ENCODE results near the gene RELCH.

Gene RELCH

GRCh38 chr18:62196980-62197379 lies 9.9 kb downstream of the RELCH start:
- no peak for DNase-seq

DNA sequence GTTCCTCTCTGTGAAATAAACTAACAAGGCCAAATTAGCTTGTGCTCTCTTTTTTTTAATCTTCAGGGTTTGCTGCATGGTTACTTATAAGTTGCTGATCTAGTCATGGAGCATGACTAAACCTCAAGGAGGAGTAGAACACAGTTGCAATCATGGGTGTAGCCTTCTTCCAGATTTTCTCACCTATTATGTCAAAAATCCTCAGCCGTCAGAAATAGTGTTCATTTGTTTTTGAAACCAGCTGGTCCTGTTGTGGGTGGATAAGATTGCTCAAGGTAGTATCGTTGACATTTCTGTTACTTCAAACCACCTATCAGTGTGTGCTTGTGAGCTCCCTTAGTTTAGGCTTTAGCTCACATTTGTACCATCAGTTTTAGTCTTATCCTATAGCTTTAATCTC lies 11.2 kb downstream of the RELCH start:
- no peak for DNase-seq

GRCh38 chr18:62199629-62200028 lies 12.6 kb downstream of the RELCH start:
- DNase-seq, result no peak

DNA sequence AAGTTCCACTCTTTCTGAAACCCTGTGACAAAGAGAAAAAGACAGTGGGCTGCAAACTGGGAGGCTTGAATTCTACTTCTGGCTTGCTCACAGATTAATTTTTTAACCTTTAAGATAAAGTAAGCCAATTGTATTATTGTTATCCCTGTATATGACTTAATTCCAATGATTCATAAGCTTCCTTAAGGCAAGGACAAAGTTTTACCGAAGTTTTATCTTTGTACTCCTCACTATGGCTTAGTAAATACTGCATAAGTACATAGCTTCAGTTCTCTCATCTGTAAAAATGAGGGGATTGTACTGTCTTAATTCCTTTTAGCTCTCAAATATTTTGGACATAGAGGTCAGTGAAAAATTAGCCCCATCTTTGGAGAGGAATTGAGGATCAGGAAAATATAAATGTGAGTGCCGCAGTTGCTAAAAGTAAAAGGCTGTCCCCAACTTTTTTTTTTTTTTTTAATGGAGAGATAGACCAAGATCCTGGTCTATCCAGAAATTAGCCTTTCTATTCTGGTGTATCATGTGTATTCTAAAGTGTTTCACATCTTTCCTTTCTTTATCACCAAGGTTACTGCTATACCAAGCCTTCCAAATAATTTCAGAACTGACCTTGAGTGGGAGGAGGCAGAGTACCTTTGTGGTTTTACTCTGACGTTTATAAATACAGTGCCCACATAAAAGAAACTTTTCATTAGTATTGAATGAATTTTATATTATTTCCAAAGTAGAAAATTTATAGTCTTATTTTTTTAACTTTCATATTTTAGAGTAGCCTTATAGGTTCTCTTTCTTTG lies 13.3 kb downstream of the RELCH start:
- no peak for DNase-seq

GRCh38 chr18:62201870-62202269 lies 14.8 kb downstream of the RELCH start:
- DNase-seq, result no peak

DNA sequence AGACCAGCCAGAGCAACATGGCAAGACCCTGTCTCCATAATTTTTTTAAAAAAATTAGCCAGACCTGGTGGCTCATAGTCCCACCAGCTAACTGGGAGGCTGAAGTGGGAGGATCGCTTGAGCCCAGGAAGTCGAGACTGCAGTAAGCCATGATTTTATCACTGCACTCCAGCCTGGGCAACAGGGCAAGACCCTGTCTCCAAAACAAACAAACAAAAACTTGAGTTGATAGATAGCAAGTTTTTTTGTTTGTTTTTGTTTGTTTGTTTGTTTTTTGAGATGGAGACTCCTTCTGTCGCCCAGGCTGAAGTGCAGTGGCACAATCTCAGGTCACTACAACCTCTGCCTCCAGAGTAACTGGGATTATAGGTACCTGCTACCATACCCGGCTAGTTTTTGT lies 18.8 kb downstream of the RELCH start:
- DNase-seq, result no peak

DNA sequence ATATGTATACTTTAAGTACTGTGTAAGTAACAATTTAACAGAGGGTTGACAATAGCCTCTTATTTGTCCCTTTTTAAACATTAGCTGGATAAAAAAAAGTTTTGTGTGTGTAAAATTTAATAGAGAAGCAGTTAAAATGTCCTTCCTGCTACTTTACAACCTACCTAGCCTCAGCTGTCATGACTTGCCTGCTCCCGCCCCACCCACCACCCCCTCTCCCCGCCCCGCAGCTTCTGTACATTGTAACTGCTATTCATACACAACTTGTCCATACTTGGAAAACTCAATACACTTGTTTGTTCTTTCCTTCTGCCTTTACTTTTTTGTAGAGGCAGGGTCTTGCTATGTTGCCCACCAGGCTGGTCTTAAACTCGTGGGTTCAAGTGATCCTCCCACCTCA lies 19.5 kb downstream of the RELCH start:
- DNase-seq, result no peak

- DNase-seq, result no peak
Measured at GRCh38 chr18:62209046-62209445, 22.0 kb downstream of the RELCH start.

- no peak for DNase-seq
Measured at GRCh38 chr18:62210138-62210537, 23.1 kb downstream of the RELCH start.

DNA sequence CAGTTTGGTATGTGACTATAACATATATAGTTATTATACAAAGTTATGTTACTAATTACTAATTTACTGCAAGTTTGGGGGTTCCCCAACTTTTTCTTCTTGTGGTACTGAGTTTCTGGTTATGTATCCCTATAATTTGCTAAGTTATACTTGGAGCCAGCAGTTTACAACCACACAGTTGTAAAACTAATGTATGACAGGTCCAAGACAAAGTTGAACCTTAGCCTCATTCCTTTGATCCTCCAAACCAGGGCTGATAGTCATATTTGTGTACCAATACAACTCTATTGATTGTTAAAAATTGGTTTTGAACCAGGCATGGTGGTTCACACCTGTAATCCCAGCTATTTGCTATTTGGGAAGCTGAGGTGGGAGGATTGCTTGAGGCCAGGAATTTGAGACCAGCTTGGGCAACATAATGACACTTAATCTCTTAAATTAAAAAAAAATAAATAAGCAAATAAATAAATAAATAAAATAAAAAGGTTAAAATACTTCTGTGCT lies 24.3 kb downstream of the RELCH start:
- no peak for DNase-seq

- DNase-seq, result no peak
Measured at GRCh38 chr18:62214790-62215189, 27.7 kb downstream of the RELCH start.

- no peak for DNase-seq
Measured at GRCh38 chr18:62224229-62224628, 37.2 kb downstream of the RELCH start.

DNA sequence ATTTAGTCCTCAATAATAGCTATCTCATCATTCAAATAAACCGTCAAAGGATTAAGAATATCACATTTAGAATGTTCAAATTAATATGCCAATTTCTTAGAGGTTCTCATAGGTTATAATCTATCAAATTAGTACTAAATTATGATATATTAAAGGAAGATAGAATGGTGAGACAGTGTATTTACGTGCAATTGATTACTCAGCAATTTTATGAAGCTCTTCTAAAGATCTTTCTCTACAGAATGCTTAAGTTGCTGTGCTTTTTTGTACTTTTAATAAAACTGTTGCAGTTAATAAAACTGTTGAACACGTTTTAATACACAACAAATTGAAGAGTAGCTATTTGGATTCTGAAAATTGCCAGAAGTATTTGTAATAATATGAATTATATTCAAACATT lies 39.0 kb downstream of the RELCH start:
- DNase-seq, result no peak

DNA sequence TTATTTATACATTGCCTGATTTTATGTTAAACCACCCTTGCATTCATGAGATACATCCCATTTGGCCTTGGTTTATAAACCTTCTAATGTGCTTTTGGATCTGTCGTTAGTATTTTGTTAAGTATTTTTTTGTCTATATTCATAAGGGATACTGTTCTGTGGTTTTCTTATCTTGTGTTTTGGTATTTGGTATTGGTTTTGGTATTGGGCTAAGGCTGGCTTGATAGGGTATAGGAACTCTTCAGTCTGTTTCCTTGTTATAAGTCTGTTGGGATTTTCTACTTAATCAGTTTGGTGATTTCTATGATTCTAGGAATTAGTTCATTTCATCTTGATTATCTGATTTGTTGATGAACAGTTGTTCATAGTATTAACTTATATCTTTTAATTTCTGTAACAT lies 49.2 kb downstream of the RELCH start:
- DNase-seq, result no peak

DNA sequence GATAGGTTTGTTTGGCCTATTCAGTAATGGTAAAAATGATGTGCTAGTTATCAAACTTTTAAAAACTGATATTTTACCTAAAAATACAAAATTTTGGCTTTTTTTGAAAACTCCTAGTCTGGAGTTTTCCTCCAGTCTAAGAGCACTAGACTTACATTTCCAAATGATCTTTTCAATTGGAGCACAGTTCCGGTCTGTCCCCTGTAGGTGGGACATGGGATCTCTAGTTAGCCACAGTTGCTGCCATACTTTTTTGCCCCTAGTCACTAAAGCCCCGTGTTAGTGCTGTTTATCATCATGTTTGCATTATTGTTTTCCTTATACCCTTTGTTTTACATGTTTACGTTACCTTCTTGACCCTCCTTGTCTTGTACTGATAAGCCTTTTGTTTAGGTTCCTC lies 52.4 kb downstream of the RELCH start:
- no peak for DNase-seq

DNA sequence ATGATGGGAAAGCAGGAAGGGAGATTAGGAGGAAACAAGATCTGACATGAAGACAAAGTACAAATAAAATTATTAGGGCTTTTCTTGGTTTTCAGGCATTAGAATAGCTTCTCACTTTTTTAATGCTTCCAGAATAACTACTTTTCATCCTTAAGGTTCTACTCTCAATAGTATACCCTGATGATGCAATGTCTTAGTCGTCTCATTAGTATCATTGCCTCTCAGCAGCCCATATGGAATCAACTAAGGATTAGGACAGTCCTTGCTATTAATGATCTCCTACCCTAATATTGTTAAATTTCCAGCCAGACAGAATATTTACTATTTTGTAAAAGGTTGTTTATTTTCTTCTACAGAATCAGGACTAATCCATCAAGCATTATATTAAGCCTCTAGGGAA lies 55.9 kb downstream of the RELCH start:
- no peak for DNase-seq

- no peak for DNase-seq
Measured at GRCh38 chr18:62245177-62245576, 58.1 kb downstream of the RELCH start.

- no peak for DNase-seq
Measured at GRCh38 chr18:62245699-62246098, 58.6 kb downstream of the RELCH start.

- DNase-seq, result no peak
Measured at GRCh38 chr18:62248313-62248712, 61.3 kb downstream of the RELCH start.

DNA sequence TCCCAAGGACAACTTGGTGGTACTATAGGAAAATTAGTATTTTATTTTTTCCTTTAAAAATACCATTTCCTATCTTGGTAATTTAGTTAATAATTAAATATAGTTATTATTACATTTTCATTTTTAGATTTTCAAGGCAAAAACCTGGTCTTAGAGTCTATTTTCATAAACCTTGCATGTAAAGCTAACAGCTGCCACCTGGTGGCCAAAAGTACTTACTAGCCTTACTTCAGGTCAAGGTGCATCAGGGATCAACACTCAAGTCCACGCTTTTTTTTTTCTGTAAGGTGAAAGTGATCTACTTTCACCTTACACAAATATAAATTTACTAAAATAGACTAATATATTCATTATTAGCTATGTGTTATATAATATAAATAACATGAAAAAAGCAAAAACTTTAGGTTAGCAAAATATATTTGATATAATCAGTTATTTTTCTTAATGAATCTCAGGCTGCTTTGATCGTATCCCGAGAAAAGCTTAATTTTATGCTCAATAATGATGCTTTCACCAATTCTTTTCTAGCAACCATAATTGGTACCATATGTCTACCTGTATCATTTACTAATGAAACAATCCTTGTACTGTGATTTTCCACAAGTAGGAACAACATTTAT lies 62.5 kb downstream of the RELCH start:
- peak; percentile 80 for DNase-seq

GRCh38 chr18:62250475-62250874 lies 63.4 kb downstream of the RELCH start:
- no peak for DNase-seq

- DNase-seq, result no peak
Measured at GRCh38 chr18:62258093-62258492, 71.0 kb downstream of the RELCH start.

DNA sequence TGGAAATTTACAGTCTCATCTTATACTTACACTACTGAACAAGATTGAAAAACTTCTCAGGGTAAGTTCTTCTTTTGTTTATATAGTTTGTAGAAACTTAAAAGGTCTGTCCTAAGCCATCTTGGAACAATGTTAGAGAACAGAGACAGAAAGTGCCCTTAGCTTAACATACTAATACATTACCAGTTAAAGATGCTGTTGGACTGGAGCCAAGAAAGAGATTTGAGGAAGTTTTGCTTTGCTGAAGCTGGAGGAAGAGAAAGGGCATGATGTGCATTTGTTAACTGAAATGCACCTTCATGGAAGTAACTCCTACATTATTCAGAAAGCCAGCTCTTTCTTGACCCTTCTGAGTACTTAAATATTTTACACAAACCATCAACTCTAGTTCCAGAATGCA lies 71.6 kb downstream of the RELCH start:
- DNase-seq, result no peak

DNA sequence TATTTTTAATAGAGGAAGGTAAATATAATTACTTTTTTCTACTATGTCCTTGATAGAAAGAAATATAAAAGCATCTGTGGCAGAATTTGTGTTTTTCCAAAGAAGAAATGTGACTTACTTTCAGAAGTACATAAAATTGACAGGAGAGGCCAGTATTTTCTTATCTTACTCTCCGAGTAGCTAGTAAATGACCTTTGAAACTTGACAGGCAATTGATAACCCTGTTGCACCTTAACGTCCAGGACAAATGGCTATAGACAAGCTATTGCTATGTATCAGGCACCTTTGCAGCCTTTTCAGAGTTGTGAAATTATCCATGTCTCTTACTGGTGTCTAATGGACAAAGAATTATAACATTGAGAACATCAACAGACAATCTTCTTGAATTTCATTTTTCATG lies 75.0 kb downstream of the RELCH start:
- DNase-seq, result no peak

DNA sequence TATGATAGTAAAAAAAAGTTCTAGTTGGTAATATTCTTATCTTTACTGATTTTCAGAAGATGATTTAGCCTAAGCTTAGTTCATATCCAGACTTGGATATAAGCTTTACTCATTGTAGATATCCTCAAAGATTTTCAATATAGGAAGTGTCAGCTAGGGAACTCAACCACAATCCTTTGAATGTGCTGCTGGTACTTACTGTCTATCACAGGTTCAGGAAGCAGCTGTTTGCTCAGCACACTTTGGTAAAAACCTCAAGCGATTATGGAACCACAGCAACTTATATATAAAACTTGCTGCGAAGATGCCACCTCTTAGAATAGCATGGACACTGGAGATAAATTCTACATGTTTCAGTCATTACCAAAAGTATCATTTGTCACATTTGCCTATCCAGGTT lies 77.9 kb downstream of the RELCH start:
- no peak for DNase-seq
